ENCODE results near the gene TRIM2. TPM values are rescaled to one million over a fixed set of nuclear protein-coding genes. Genes with fewer than 3 reads are reported as not detected.

TRIM2 gene
- total RNA-seq, 4 donors from 2014 or later, result 25.9 to 121 (median 45.6) TPM

DNA sequence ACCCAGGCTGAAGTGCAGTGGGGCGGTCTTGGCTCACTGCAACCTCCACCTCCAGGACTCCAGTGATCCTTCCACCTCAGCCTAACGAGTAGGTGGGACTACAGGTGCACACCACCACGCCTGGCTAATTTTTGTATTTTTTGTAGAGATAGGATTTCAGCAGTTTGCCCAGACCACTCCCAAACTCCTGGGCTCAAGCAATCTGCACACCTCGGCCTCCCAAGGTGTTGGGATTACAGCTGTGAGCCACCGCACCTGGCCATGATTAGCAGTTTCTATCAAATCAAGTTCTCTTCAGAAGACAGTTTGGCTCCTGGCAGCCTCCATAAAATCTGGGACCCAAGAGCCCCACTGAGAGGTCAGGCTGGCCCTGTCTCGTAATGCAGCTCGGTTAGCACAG, 26.4 kb upstream of the TRIM2 start:
- Histone ChIP-seq H3K27me3 (no peaks in the 10 kb centered on the region), H3K9me3 (no peaks in the 10 kb centered on the region), H3K4me3 (no peak overlapping the region), H3K4me1 (no peaks in the 10 kb centered on the region), H3K27ac (no peak overlapping the region), H3K36me3 (no peaks in the 10 kb centered on the region)
- no peak for DNase-seq
- intact Hi-C loops (cut with DNase I; ENCODE audit: low total_unique reads), result no loop called here
- TF ChIP-seq, protein P1, sequence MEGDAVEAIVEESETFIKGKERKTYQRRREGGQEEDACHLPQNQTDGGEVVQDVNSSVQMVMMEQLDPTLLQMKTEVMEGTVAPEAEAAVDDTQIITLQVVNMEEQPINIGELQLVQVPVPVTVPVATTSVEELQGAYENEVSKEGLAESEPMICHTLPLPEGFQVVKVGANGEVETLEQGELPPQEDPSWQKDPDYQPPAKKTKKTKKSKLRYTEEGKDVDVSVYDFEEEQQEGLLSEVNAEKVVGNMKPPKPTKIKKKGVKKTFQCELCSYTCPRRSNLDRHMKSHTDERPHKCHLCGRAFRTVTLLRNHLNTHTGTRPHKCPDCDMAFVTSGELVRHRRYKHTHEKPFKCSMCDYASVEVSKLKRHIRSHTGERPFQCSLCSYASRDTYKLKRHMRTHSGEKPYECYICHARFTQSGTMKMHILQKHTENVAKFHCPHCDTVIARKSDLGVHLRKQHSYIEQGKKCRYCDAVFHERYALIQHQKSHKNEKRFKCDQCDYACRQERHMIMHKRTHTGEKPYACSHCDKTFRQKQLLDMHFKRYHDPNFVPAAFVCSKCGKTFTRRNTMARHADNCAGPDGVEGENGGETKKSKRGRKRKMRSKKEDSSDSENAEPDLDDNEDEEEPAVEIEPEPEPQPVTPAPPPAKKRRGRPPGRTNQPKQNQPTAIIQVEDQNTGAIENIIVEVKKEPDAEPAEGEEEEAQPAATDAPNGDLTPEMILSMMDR (IDR thresholded peaks at IDR 0.05), result no peak
- no peak for TF ChIP-seq POLR2A (IDR thresholded peaks at IDR 0.05)

- Histone ChIP-seq H3K27me3 (no peaks in the 10 kb centered on the region), H3K4me3 (no peak overlapping the region), H3K4me1 (no peaks in the 10 kb centered on the region), H3K9me3 (no peaks in the 10 kb centered on the region), H3K27ac (no peak overlapping the region), H3K36me3 (no peaks in the 10 kb centered on the region)
- no peak for TF ChIP-seq POLR2A (IDR thresholded peaks at IDR 0.05)
- TF ChIP-seq, protein P1 (IDR thresholded peaks at IDR 0.05), result no peak
- intact Hi-C loops (cut with DNase I; ENCODE audit: low total_unique reads), result no loop called here
- DNase-seq, result no peak
Measured at GRCh38 chr4:153179100-153179499, 25.1 kb upstream of the TRIM2 start.

- TF ChIP-seq, protein P1 (IDR thresholded peaks at IDR 0.05), result no peak
- TF ChIP-seq POLR2A (IDR thresholded peaks at IDR 0.05), result no peak
- intact Hi-C loops (cut with DNase I; ENCODE audit: low total_unique reads), result no loop called here
- DNase-seq, result no peak
- Histone ChIP-seq H3K9me3 (no peaks in the 10 kb centered on the region), H3K27ac (no peak overlapping the region), H3K4me1 (no peaks in the 10 kb centered on the region), H3K36me3 (no peaks in the 10 kb centered on the region), H3K27me3 (no peaks in the 10 kb centered on the region), H3K4me3 (no peak overlapping the region)
Measured at GRCh38 chr4:153181293-153181692, 22.9 kb upstream of the TRIM2 start.

DNA sequence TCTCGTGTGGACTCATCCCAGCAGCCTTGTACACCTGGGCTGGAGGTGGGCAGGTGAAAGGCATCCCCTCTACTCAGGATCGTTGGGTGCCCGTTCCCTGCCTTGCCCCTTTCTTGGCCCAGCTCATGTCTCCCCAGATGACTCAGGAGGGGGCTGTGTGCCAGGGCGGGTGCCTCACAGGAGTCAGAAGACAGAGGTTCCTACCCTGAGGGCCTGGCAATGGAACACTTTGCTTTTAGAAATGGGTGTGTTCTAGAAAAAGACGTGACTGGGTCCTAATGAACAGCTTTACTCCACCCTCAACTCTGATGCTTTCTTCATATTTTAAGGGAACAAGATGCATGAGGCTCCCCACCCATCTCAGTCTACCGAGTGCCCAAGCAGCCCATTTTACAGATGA, 22.5 kb upstream of the TRIM2 start:
- H3K9me3 ChIP-seq, result no peaks in the 10 kb centered on the region
- no peaks in the 10 kb centered on the region for H3K4me1 ChIP-seq
- H3K4me3 ChIP-seq, result no peak overlapping the region
- no peaks in the 10 kb centered on the region for H3K27me3 ChIP-seq
- no peak overlapping the region for H3K27ac ChIP-seq
- no peaks in the 10 kb centered on the region for H3K36me3 ChIP-seq
- DNase-seq, result no peak
- intact Hi-C loops (cut with DNase I; ENCODE audit: low total_unique reads), result no loop called here
- TF ChIP-seq POLR2A (IDR thresholded peaks at IDR 0.05), result no peak
- TF ChIP-seq, protein P1 (IDR thresholded peaks at IDR 0.05), result no peak

- Histone ChIP-seq H3K4me1 (no peaks in the 10 kb centered on the region), H3K4me3 (no peak overlapping the region), H3K27ac (no peak overlapping the region), H3K27me3 (no peaks in the 10 kb centered on the region), H3K36me3 (no peaks in the 10 kb centered on the region), H3K9me3 (no peaks in the 10 kb centered on the region)
- DNase-seq, result no peak
- TF ChIP-seq, protein P1 (IDR thresholded peaks at IDR 0.05), result no peak
- no peak for TF ChIP-seq POLR2A (IDR thresholded peaks at IDR 0.05)
- intact Hi-C loops (cut with DNase I; ENCODE audit: low total_unique reads), result no loop called here
Measured at GRCh38 chr4:153183146-153183545, 21.1 kb upstream of the TRIM2 start.

All from uterus (tissue), 4 donors.